Measurements from ENCODE around the gene SIPA1. TPM values are rescaled to one million over a fixed set of nuclear protein-coding genes. Genes with fewer than 3 reads are reported as not detected.

Gene SIPA1
- total RNA-seq, 1 donor = 15.2 TPM

GRCh38 chr11:65619281-65619928, 18.5 kb upstream of the SIPA1 start:
- Histone ChIP-seq H3K4me1 (ENCODE audit: insufficient read depth, low read length) (peaks cover 9% of the 10 kb centered on the region), H3K36me3 (ENCODE audit: insufficient read depth, low read length) (peaks cover 66% of the 10 kb centered on the region), H4K20me1 (ENCODE audit: insufficient read depth, low read length) (peaks cover 28% of the 10 kb centered on the region), H3K27ac (ENCODE audit: low read depth, low read length) (no peak overlapping the region), H3K79me2 (ENCODE audit: insufficient read depth, low read length) (peaks cover 59% of the 10 kb centered on the region), H3K4me3 (ENCODE audit: insufficient read depth, low read length) (no peak overlapping the region), H3K9me3 (ENCODE audit: low read depth, low read length) (no peaks in the 10 kb centered on the region), H2AFZ (ENCODE audit: low read length) (no peak overlapping the region), H3K27me3 (ENCODE audit: insufficient read depth, low read length) (no peaks in the 10 kb centered on the region), H3K4me2 (ENCODE audit: insufficient read depth, low read length) (no peak overlapping the region)
- no peak for TF ChIP-seq CTCF (IDR thresholded peaks at IDR 0.05; ENCODE audit: extremely low read depth, low read depth, low read length)
- DNase-seq (ENCODE audit: insufficient read length, low spot score, missing footprints) = no peak

- H3K27me3 ChIP-seq (ENCODE audit: insufficient read depth, low read length) = no peaks in the 10 kb centered on the region
Observed at GRCh38 chr11:65620666-65621065, 17.2 kb upstream of the SIPA1 start.

GRCh38 chr11:65621460-65621859, 16.4 kb upstream of the SIPA1 start:
- Histone ChIP-seq H3K27me3 (ENCODE audit: insufficient read depth, low read length) (no peaks in the 10 kb centered on the region), H3K79me2 (ENCODE audit: insufficient read depth, low read length) (peaks cover 44% of the 10 kb centered on the region), H3K9me3 (ENCODE audit: low read depth, low read length) (no peaks in the 10 kb centered on the region), H3K36me3 (ENCODE audit: insufficient read depth, low read length) (peaks cover 79% of the 10 kb centered on the region), H4K20me1 (ENCODE audit: insufficient read depth, low read length) (peaks cover 25% of the 10 kb centered on the region), H3K4me3 (ENCODE audit: insufficient read depth, low read length) (no peak overlapping the region), H2AFZ (ENCODE audit: low read length) (no peak overlapping the region), H3K4me2 (ENCODE audit: insufficient read depth, low read length) (no peak overlapping the region), H3K4me1 (ENCODE audit: insufficient read depth, low read length) (peaks cover 7% of the 10 kb centered on the region), H3K27ac (ENCODE audit: low read depth, low read length) (no peak overlapping the region)
- no peak for TF ChIP-seq CTCF (IDR thresholded peaks at IDR 0.05; ENCODE audit: extremely low read depth, low read depth, low read length)
- no peak for DNase-seq (ENCODE audit: insufficient read length, low spot score, missing footprints)

More at GRCh38 chr11:65620666-65621065, 17.2 kb upstream of the SIPA1 start:
- no peak for DNase-seq (ENCODE audit: insufficient read length, low spot score, missing footprints)
- Histone ChIP-seq H4K20me1 (ENCODE audit: insufficient read depth, low read length) (peaks cover 28% of the 10 kb centered on the region), H3K4me2 (ENCODE audit: insufficient read depth, low read length) (no peak overlapping the region), H3K79me2 (ENCODE audit: insufficient read depth, low read length) (peaks cover 51% of the 10 kb centered on the region), H3K4me3 (ENCODE audit: insufficient read depth, low read length) (no peak overlapping the region), H2AFZ (ENCODE audit: low read length) (no peak overlapping the region), H3K36me3 (ENCODE audit: insufficient read depth, low read length) (peaks cover 71% of the 10 kb centered on the region), H3K9me3 (ENCODE audit: low read depth, low read length) (no peaks in the 10 kb centered on the region), H3K4me1 (ENCODE audit: insufficient read depth, low read length) (peaks cover 9% of the 10 kb centered on the region), H3K27ac (ENCODE audit: low read depth, low read length) (no peak overlapping the region)
- no peak for TF ChIP-seq CTCF (IDR thresholded peaks at IDR 0.05; ENCODE audit: extremely low read depth, low read depth, low read length)

GRCh38 chr11:65622011-65622410, 15.9 kb upstream of the SIPA1 start:
- no peaks in the 10 kb centered on the region for H3K27me3 ChIP-seq (ENCODE audit: insufficient read depth, low read length)
- H3K4me3 ChIP-seq (ENCODE audit: insufficient read depth, low read length) = no peak overlapping the region
- no peak overlapping the region for H3K4me2 ChIP-seq (ENCODE audit: insufficient read depth, low read length)
- no peak overlapping the region for H2AFZ ChIP-seq (ENCODE audit: low read length)
- H3K36me3 ChIP-seq (ENCODE audit: insufficient read depth, low read length) = peaks cover 84% of the 10 kb centered on the region
- no peak for DNase-seq (ENCODE audit: insufficient read length, low spot score, missing footprints)
- H3K79me2 ChIP-seq (ENCODE audit: insufficient read depth, low read length) = peaks cover 38% of the 10 kb centered on the region
- no peak overlapping the region for H3K27ac ChIP-seq (ENCODE audit: low read depth, low read length)
- H4K20me1 ChIP-seq (ENCODE audit: insufficient read depth, low read length) = peaks cover 19% of the 10 kb centered on the region
- H3K4me1 ChIP-seq (ENCODE audit: insufficient read depth, low read length) = peaks cover 1% of the 10 kb centered on the region
- no peak for TF ChIP-seq CTCF (IDR thresholded peaks at IDR 0.05; ENCODE audit: extremely low read depth, low read depth, low read length)
- no peaks in the 10 kb centered on the region for H3K9me3 ChIP-seq (ENCODE audit: low read depth, low read length)

All from osteoblast (primary cell).